Measurements from ENCODE around the gene GPR152.
A peak's percentile ranks its signal among the peaks of the same experiment; 100 is the strongest.

Gene GPR152

GRCh38 chr11:67455054-67455453 is 2.5 kb upstream of the GPR152 start, which contains the start of gene CABP4:
TSS of gene CABP4 (plus strand) at chr11:67455354. CDS start at chr11:67455424, 70 bp downstream.
- no peak within 1 kb of the TSS for H3K27ac ChIP-seq (ENCODE audit: insufficient read depth in 1 of 2, low read depth in 1 of 2, low read length in 2 of 2, poor library complexity in 1 of 2, severe bottlenecking in 2 of 2)
- no peak within 1 kb of the TSS for H3K4me3 ChIP-seq (ENCODE audit: control insufficient read depth in 1 of 7, extremely low read depth in 1 of 7, insufficient read depth in 4 of 7, low read depth in 2 of 7, low read length in 6 of 7)
- H3K9me3 ChIP-seq (ENCODE audit: control extremely low read depth in 1 of 5, control insufficient read depth in 4 of 5, insufficient read depth in 2 of 5, low read depth in 1 of 5, low read length in 4 of 5): no peaks in the 10 kb centered on the region
- CTCF ChIA-PET: interaction anchor here (0.6 kb wide), 1 partner anchor 315 kb away, joined by 3 read pairs; no protein-coding TSS in a partner anchor
- no peaks in the 10 kb centered on the region for H3K36me3 ChIP-seq (ENCODE audit: control insufficient read depth in 4 of 4, insufficient read depth in 4 of 4, low read length in 3 of 4)
- WGBS (ENCODE audit: insufficient coverage): 100% methylated on average over 1 of the region's 3 CpGs
- H3K4me1 ChIP-seq (ENCODE audit: control extremely low read depth in 1 of 4, control insufficient read depth in 4 of 4, insufficient read depth in 4 of 4, low read length in 3 of 4): peaks cover 0 to 15% (median 11%) of the 10 kb centered on the region in 4 experiments
- H3K27me3 ChIP-seq (replicated peaks in 2 of 5; ENCODE audit: control insufficient read depth in 4 of 5, insufficient read depth in 5 of 5, low read length in 4 of 5): no peaks in the 10 kb centered on the region
- DNase-seq: no peak
- POLR2A ChIA-PET: no interaction called here

GRCh38 chr11:67453816-67454732 is 1.5 kb upstream of the GPR152 start:
- POLR2A ChIA-PET: no interaction called here
- no peaks in the 10 kb centered on the region for H3K27me3 ChIP-seq (replicated peaks in 2 of 5; ENCODE audit: control insufficient read depth in 4 of 5, insufficient read depth in 5 of 5, low read length in 4 of 5)
- peaks cover 0 to 21% (median 17%) of the 10 kb centered on the region in 4 experiments for H3K4me1 ChIP-seq (ENCODE audit: control extremely low read depth in 1 of 4, control insufficient read depth in 4 of 4, insufficient read depth in 4 of 4, low read length in 3 of 4)
- no peaks in the 10 kb centered on the region for H3K36me3 ChIP-seq (ENCODE audit: control insufficient read depth in 4 of 4, insufficient read depth in 4 of 4, low read length in 3 of 4)
- H3K27ac ChIP-seq (ENCODE audit: insufficient read depth in 1 of 2, low read depth in 1 of 2, low read length in 2 of 2, poor library complexity in 1 of 2, severe bottlenecking in 2 of 2): no peak overlapping the region
- no peaks in the 10 kb centered on the region for H3K9me3 ChIP-seq (ENCODE audit: control extremely low read depth in 1 of 5, control insufficient read depth in 4 of 5, insufficient read depth in 2 of 5, low read depth in 1 of 5, low read length in 4 of 5)
- no peak for DNase-seq
- CTCF ChIA-PET: interaction anchor here (0.6 kb wide), 1 partner anchor 314 kb away, joined by 3 read pairs; no protein-coding TSS in a partner anchor
- no peak overlapping the region for H3K4me3 ChIP-seq (ENCODE audit: control insufficient read depth in 1 of 7, extremely low read depth in 1 of 7, insufficient read depth in 4 of 7, low read depth in 2 of 7, low read length in 6 of 7)
- WGBS (ENCODE audit: insufficient coverage): 68% methylated on average over 13 of the region's 21 CpGs

- Histone ChIP-seq H3K36me3 (ENCODE audit: control insufficient read depth in 4 of 4, insufficient read depth in 4 of 4, low read length in 3 of 4) (no peaks in the 10 kb centered on the region), H3K4me3 (ENCODE audit: control insufficient read depth in 1 of 7, extremely low read depth in 1 of 7, insufficient read depth in 4 of 7, low read depth in 2 of 7, low read length in 6 of 7) (no peak overlapping the region), H3K9me3 (ENCODE audit: control extremely low read depth in 1 of 5, control insufficient read depth in 4 of 5, insufficient read depth in 2 of 5, low read depth in 1 of 5, low read length in 4 of 5) (no peaks in the 10 kb centered on the region), H3K27me3 (replicated peaks in 2 of 5; ENCODE audit: control insufficient read depth in 4 of 5, insufficient read depth in 5 of 5, low read length in 4 of 5) (no peaks in the 10 kb centered on the region), H3K4me1 (ENCODE audit: control extremely low read depth in 1 of 4, control insufficient read depth in 4 of 4, insufficient read depth in 4 of 4, low read length in 3 of 4) (peaks cover 0 to 23% (median 18%) of the 10 kb centered on the region in 4 experiments), H3K27ac (ENCODE audit: insufficient read depth in 1 of 2, low read depth in 1 of 2, low read length in 2 of 2, poor library complexity in 1 of 2, severe bottlenecking in 2 of 2) (no peak overlapping the region)
- WGBS (ENCODE audit: insufficient coverage): 98% methylated on average over 12 of the region's 14 CpGs
- ChIA-PET POLR2A (no interaction called here), CTCF (interaction anchor here (2.5 kb wide), 1 partner anchor 64 kb away, joined by 7 read pairs; no protein-coding TSS in a partner anchor)
- no peak for DNase-seq
Observed at GRCh38 chr11:67451658-67451976, 912 bp downstream of the GPR152 start.

GRCh38 chr11:67450796-67451657 is 1.5 kb downstream of the GPR152 start:
- Histone ChIP-seq H3K27me3 (replicated peaks in 2 of 5; ENCODE audit: control insufficient read depth in 4 of 5, insufficient read depth in 5 of 5, low read length in 4 of 5) (no peaks in the 10 kb centered on the region), H3K27ac (ENCODE audit: insufficient read depth in 1 of 2, low read depth in 1 of 2, low read length in 2 of 2, poor library complexity in 1 of 2, severe bottlenecking in 2 of 2) (no peak overlapping the region), H3K4me1 (ENCODE audit: control extremely low read depth in 1 of 4, control insufficient read depth in 4 of 4, insufficient read depth in 4 of 4, low read length in 3 of 4) (peaks cover 0 to 23% (median 18%) of the 10 kb centered on the region in 4 experiments), H3K4me3 (ENCODE audit: control insufficient read depth in 1 of 7, extremely low read depth in 1 of 7, insufficient read depth in 4 of 7, low read depth in 2 of 7, low read length in 6 of 7) (no peak overlapping the region), H3K9me3 (ENCODE audit: control extremely low read depth in 1 of 5, control insufficient read depth in 4 of 5, insufficient read depth in 2 of 5, low read depth in 1 of 5, low read length in 4 of 5) (no peaks in the 10 kb centered on the region), H3K36me3 (ENCODE audit: control insufficient read depth in 4 of 4, insufficient read depth in 4 of 4, low read length in 3 of 4) (no peaks in the 10 kb centered on the region)
- DNase-seq: no peak
- WGBS (ENCODE audit: insufficient coverage): 92% methylated on average over 17 of the region's 25 CpGs
- CTCF ChIA-PET: interaction anchor here (1.7 to 2.5 kb wide), 3 partner anchors 10 to 63 kb away, joined by 4 to 8 read pairs (median 7); partner anchors contain the start of gene PPP1CA
- POLR2A ChIA-PET: interaction anchor here (0.6 kb wide), 1 partner anchor 30 kb away, joined by 3 read pairs; no protein-coding TSS in a partner anchor

GRCh38 chr11:67449116-67449844 is 3.2 kb downstream of the GPR152 start:
- POLR2A ChIA-PET: interaction anchor here (1.2 kb wide), 1 partner anchor 12 kb away, joined by 9 read pairs; the partner anchor contains the start of gene PTPRCAP
- Histone ChIP-seq H3K4me3 (ENCODE audit: control insufficient read depth in 1 of 7, extremely low read depth in 1 of 7, insufficient read depth in 4 of 7, low read depth in 2 of 7, low read length in 6 of 7) (no peak overlapping the region), H3K27me3 (replicated peaks in 2 of 5; ENCODE audit: control insufficient read depth in 4 of 5, insufficient read depth in 5 of 5, low read length in 4 of 5) (no peaks in the 10 kb centered on the region), H3K9me3 (ENCODE audit: control extremely low read depth in 1 of 5, control insufficient read depth in 4 of 5, insufficient read depth in 2 of 5, low read depth in 1 of 5, low read length in 4 of 5) (no peaks in the 10 kb centered on the region), H3K27ac (ENCODE audit: insufficient read depth in 1 of 2, low read depth in 1 of 2, low read length in 2 of 2, poor library complexity in 1 of 2, severe bottlenecking in 2 of 2) (no peak overlapping the region), H3K4me1 (ENCODE audit: control extremely low read depth in 1 of 4, control insufficient read depth in 4 of 4, insufficient read depth in 4 of 4, low read length in 3 of 4) (peaks cover 0 to 34% (median 26%) of the 10 kb centered on the region in 4 experiments), H3K36me3 (ENCODE audit: control insufficient read depth in 4 of 4, insufficient read depth in 4 of 4, low read length in 3 of 4) (no peaks in the 10 kb centered on the region)
- CTCF ChIA-PET: interaction anchor here (1.3 to 2.5 kb wide), 5 partner anchors 8 to 98 kb away, joined by 3 to 8 read pairs (median 4); partner anchors contain the start of gene PPP1CA
- DNase-seq: peak in 1 of 3 donors; percentile 24
- WGBS (ENCODE audit: insufficient coverage): 65% methylated on average over 7 of the region's 9 CpGs

GRCh38 chr11:67448220-67448609 is 4.3 kb downstream of the GPR152 start:
- no peak overlapping the region for H3K27ac ChIP-seq (ENCODE audit: insufficient read depth in 1 of 2, low read depth in 1 of 2, low read length in 2 of 2, poor library complexity in 1 of 2, severe bottlenecking in 2 of 2)
- 98% methylated on average over 7 of the region's 7 CpGs for WGBS (ENCODE audit: insufficient coverage)
- ChIA-PET POLR2A (no interaction called here), CTCF (interaction anchor here (1.5 kb wide), 1 partner anchor 20 kb away, joined by 4 read pairs; no protein-coding TSS in a partner anchor)
- DNase-seq: no peak
- no peaks in the 10 kb centered on the region for H3K36me3 ChIP-seq (ENCODE audit: control insufficient read depth in 4 of 4, insufficient read depth in 4 of 4, low read length in 3 of 4)
- H3K9me3 ChIP-seq (ENCODE audit: control extremely low read depth in 1 of 5, control insufficient read depth in 4 of 5, insufficient read depth in 2 of 5, low read depth in 1 of 5, low read length in 4 of 5): no peaks in the 10 kb centered on the region
- peaks cover 0 to 38% (median 32%) of the 10 kb centered on the region in 4 experiments for H3K4me1 ChIP-seq (ENCODE audit: control extremely low read depth in 1 of 4, control insufficient read depth in 4 of 4, insufficient read depth in 4 of 4, low read length in 3 of 4)
- no peaks in the 10 kb centered on the region for H3K27me3 ChIP-seq (replicated peaks in 2 of 5; ENCODE audit: control insufficient read depth in 4 of 5, insufficient read depth in 5 of 5, low read length in 4 of 5)
- H3K4me3 ChIP-seq (ENCODE audit: control insufficient read depth in 1 of 7, extremely low read depth in 1 of 7, insufficient read depth in 4 of 7, low read depth in 2 of 7, low read length in 6 of 7): no peak overlapping the region

Data from common myeloid progenitor, CD34-positive (primary cell).